ENCODE data around the gene ATP8B1.

DNA sequence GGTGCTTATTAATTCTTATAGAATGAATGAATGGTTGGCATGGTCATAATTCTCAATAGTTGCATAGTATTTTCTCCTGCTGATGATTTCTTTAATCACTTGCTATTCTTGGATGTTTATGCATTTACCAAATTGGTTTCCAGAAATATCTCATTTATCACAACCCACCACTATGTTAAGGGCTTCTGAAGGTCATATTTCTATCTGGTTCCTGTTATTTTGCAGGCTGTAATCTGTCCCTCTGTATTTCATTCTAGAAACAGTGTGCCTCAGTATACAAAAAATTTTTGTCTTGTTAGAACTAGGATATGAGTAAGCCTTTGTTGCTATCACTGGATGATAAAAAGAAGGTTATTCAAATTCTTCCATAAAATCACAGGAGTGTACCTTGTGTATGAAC is 6.1 kb upstream of the ATP8B1 start:
- no peak for TF ChIP-seq CTCF (IDR thresholded peaks at IDR 0.05)
- no peak for TF ChIP-seq POLR2A (IDR thresholded peaks at IDR 0.05)
